Activated CD4-positive, alpha-beta T cell treated with anti-CD3 and anti-CD28 coated beads for 36 hours (primary cell): ENCODE data around the gene NLRP14. TPM values are rescaled to one million over a fixed set of nuclear protein-coding genes. Genes with fewer than 3 reads are reported as not detected.

ENCODE experiments used
- ATAC-seq: fragments of 200-7000 bp; cut with Tn5 transposase; one replicate; pipeline ENCODE4 v1.10.0; 2021; ENCODE audit warnings: mild to moderate bottlenecking, moderate library complexity
- CTCF ChIA-PET: fragments of 350-600 bp; sonication (Branson Sonifier 250); formaldehyde crosslinking; loops from one replicate; lab custom pipeline; 2021; ENCODE audit warnings: antibody characterized with exemption; lab: Charles Lee
- POLR2A ChIA-PET: fragments of 350-600 bp; sonication (Branson Sonifier 250); formaldehyde crosslinking; loops from one replicate; lab custom pipeline; 2021; ENCODE audit warnings: antibody characterized with exemption, inconsistent platforms; lab: Charles Lee
- DNase-seq: peaks from one replicate; pipeline ENCODE4 v3.0.0-alpha.2; 2020
- H3K27ac Mint-ChIP-seq: one replicate; pipeline ENCODE4 v1.8.0; 2021; ENCODE audit warnings: mixed read lengths
- H3K27me3 Mint-ChIP-seq: one replicate; pipeline ENCODE4 v1.8.0; 2021; ENCODE audit warnings: mixed read lengths
- H3K36me3 Mint-ChIP-seq: one replicate; pipeline ENCODE4 v1.8.0; 2021; ENCODE audit warnings: low read depth, mixed read lengths
- H3K4me1 Mint-ChIP-seq: one replicate; pipeline ENCODE4 v1.8.0; 2021; ENCODE audit warnings: mixed read lengths
- H3K4me3 Mint-ChIP-seq: one replicate; pipeline ENCODE4 v1.8.0; 2021; ENCODE audit warnings: mild to moderate bottlenecking, moderate library complexity, mixed read lengths
- H3K9me3 Mint-ChIP-seq: one replicate; pipeline ENCODE4 v1.8.0; 2021; ENCODE audit warnings: low read depth, mixed read lengths
- intact Hi-C, 2 experiments: fragments of 100-400 bp; cut with DNase I in 1 of 2; cut with micrococcal nuclease in 1 of 2; formaldehyde crosslinking; loops; one replicate each; pipeline versions ENCODE4 v1.14.2 to v1.15.1; 2022 to 2024; cut with DNase I, micrococcal nuclease
- total RNA-seq, 2 experiments: library from RNA; stranded (reverse); gene quantifications; one replicate each; pipeline ENCODE4 v1.2.3, GENCODE V29; 2021

The NLRP14 gene
- total RNA-seq, 2 experiments from 2014 or later: 0.11 to 0.21 TPM

DNA sequence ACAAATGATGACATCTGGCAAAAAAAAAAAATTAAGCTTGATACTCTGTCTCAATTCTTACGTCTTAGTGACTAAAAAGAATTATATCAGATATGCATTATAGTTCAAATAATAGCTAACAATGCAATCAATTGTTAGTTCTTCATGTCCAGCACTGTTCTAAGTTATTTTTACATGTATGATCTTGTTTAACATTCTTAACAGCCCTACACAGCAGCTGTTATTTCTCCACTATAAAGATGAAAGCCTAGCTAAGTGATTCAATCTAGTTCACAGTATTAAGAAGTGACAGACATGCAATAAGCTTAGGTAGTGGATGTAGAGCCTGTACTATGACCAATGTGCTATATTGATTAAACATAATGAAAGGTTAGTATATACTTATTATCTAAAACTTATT, 4.3 kb upstream of the NLRP14 start:
- ChIA-PET POLR2A (no interaction called here), CTCF (interaction anchor here (0.6 to 0.7 kb wide), 2 partner anchors 15 to 82 kb away, joined by 3 read pairs; no protein-coding TSS in a partner anchor)
- Mint-ChIP-seq H3K36me3 (no peaks in the 10 kb centered on the region), H3K4me1 (peaks cover 8% of the 10 kb centered on the region), H3K27ac (no peak overlapping the region), H3K9me3 (no peaks in the 10 kb centered on the region), H3K27me3 (peaks cover 21% of the 10 kb centered on the region), H3K4me3 (no peak overlapping the region)
- DNase-seq (no peak), ATAC-seq (no peak)
- intact Hi-C loops: no loop called here

DNA sequence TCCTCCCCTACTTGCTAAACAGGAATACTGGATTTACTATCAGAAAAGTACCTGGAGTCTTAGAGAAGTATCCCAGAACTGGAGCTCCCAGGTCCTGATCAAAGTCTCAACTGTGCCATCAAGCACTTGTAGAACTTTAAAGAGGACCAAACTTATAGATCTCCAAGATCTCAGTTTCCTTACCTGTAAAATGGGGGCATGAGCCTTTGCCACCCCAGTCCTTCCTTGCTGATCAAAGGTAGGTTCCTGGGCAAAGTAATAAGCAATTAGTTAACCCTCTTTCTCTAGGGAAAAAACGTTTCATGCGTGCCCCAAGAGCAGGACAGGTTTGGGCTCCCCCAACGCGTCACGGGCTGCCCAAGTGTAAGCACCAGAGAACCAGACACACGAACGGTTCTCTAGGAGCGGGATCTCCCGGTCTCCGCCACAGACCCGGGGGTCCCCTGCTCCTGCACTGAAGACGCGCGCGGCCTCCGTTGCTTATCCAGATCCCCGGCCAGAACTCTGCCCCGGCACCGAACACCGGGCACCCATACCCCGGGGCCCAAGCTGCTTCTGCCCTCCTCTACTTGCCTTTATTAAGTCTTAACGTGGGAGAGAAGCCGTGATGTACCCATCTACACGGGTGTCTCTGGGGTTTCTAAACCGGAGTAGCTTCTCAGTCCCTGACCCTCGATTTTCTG, 638 bp upstream of the NLRP14 start:
- Mint-ChIP-seq H3K4me3 (peak overlapping the region; percentile 54), H3K4me1 (peaks cover 8% of the 10 kb centered on the region), H3K27me3 (peaks cover 35% of the 10 kb centered on the region), H3K36me3 (no peaks in the 10 kb centered on the region), H3K27ac (no peak overlapping the region), H3K9me3 (no peaks in the 10 kb centered on the region)
- ChIA-PET POLR2A (no interaction called here), CTCF (interaction anchor here (0.6 kb wide), 2 partner anchors 19 to 80 kb away, joined by 3 read pairs; no protein-coding TSS in a partner anchor)
- DNase-seq (peak; percentile 6), ATAC-seq (no peak)
- intact Hi-C loops: no loop called here

DNA sequence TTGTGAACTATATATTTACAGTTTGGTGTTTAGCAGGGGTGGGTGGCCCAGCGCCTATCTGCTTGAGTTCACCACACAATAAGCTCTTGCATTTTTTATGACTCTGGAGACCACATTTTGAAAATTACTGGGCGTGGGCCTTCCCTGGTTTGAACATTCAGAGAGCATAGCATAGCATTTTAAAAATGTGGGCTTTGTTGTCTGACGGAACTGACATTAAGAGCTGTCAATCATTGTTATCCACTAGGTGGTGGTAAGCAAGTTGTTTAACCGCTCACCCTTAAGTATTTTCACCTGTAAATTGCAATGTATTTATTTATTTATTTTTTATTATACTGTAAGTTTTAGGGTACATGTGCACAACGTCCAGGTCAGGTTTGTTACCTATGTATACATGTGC, 1.0 kb downstream of the NLRP14 start:
- peaks cover 8% of the 10 kb centered on the region for H3K4me1 Mint-ChIP-seq
- ATAC-seq: no peak
- intact Hi-C loops: no loop called here
- ChIA-PET CTCF (interaction anchor here (0.7 kb wide), 1 partner anchor 71 kb away, joined by 3 read pairs; no protein-coding TSS in a partner anchor), POLR2A (no interaction called here)
- no peaks in the 10 kb centered on the region for H3K9me3 Mint-ChIP-seq
- peaks cover 34% of the 10 kb centered on the region for H3K27me3 Mint-ChIP-seq
- H3K4me3 Mint-ChIP-seq: no peak overlapping the region
- no peaks in the 10 kb centered on the region for H3K36me3 Mint-ChIP-seq
- no peak for DNase-seq
- H3K27ac Mint-ChIP-seq: no peak overlapping the region

DNA sequence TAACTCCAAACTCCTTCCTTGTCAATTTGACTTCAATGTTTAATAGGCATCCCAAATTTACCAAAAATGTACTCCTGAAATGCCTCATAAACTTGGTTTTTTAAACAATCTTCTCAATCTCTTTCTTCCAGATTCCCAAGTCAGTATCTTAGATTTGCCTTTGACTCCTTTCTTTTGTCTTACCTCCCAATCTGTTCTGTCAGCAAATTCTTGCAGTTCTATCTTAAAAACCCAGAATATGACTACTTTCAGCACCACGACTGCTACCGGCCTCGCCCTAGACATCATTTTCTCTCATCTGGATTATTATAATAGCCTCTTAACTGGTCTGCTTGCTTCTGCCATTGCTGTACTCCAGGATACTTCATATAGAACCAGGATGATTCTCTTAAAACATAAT, 7.9 kb downstream of the NLRP14 start:
- POLR2A ChIA-PET: no interaction called here
- Mint-ChIP-seq H3K27me3 (peaks cover 6% of the 10 kb centered on the region), H3K4me1 (no peaks in the 10 kb centered on the region), H3K36me3 (no peaks in the 10 kb centered on the region), H3K9me3 (no peaks in the 10 kb centered on the region), H3K27ac (no peak overlapping the region), H3K4me3 (no peak overlapping the region)
- DNase-seq: no peak
- no peak for ATAC-seq
- intact Hi-C loops: no loop called here
- CTCF ChIA-PET: no interaction called here

DNA sequence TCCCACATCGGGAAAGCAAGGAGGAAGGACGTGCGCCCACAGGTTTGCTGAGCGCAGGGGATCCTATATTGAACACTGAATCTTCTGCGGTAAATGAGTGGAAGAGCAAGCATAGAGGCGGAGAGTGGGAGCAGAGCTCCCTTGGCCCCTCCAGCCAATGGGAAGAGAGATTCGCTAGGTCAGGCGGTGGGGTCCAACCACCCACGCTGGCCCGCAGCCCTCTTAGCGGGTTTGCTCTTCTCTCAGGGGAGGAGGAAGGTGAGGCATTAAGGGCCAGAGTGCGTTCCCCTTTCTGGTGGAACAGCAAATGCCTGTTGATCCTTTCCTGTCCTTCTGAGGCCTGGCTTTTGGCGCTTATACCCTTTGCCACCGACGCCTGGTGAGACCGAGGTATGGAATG, 10.6 kb downstream of the NLRP14 start:
- Mint-ChIP-seq H3K27ac (no peak overlapping the region), H3K9me3 (no peaks in the 10 kb centered on the region), H3K36me3 (no peaks in the 10 kb centered on the region), H3K27me3 (peaks cover 2% of the 10 kb centered on the region), H3K4me1 (no peaks in the 10 kb centered on the region), H3K4me3 (no peak overlapping the region)
- ChIA-PET CTCF (no interaction called here), POLR2A (no interaction called here)
- ATAC-seq (no peak), DNase-seq (no peak)
- intact Hi-C loops: no loop called here

DNA sequence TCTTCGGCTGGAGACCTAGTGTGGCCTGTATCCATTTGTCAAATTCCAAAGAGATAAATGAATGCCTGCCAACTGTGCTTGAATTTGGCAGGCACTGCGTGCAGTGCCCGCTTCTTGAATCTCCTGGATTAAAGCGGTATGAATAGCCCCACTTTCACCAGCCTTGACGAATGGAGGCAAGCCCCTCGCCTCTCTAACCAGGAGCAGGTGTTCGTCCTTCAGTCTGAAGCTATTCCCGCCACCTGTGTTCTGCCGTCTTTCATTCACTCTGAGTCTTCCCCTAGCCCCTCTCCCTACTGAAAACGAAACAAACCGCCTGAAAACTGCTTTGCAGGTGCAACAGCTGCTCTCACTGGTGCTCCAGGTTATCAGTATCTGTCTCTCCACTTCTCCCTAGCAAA, 11.2 kb downstream of the NLRP14 start:
- Mint-ChIP-seq H3K4me1 (no peaks in the 10 kb centered on the region), H3K27me3 (peaks cover 2% of the 10 kb centered on the region), H3K27ac (no peak overlapping the region), H3K9me3 (no peaks in the 10 kb centered on the region), H3K4me3 (no peak overlapping the region), H3K36me3 (no peaks in the 10 kb centered on the region)
- ChIA-PET CTCF (no interaction called here), POLR2A (no interaction called here)
- DNase-seq (no peak), ATAC-seq (no peak)
- intact Hi-C loops: no loop called here

DNA sequence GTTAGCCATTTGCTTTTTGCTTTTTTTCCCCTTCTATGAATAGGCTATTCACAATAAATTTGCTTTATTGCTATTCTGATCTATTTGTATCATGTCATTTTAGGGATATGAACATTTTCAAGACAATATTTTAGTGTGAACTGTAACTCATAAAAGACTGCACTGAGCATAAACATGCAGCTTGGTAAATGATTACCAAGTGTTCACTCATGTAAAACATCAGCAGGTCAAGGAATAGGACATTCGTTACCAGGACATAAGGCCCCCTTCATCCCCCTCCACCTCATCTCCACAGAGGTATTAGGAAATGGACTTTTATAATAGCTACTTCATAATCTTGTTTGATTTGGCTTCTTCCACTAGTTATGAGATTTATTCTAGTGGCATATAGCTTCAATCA, 12.4 kb downstream of the NLRP14 start:
- H3K9me3 Mint-ChIP-seq: no peaks in the 10 kb centered on the region
- H3K4me3 Mint-ChIP-seq: no peak overlapping the region
- peaks cover 2% of the 10 kb centered on the region for H3K27me3 Mint-ChIP-seq
- ChIA-PET CTCF (no interaction called here), POLR2A (no interaction called here)
- no peak overlapping the region for H3K27ac Mint-ChIP-seq
- intact Hi-C loops: no loop called here
- DNase-seq (no peak), ATAC-seq (no peak)
- no peaks in the 10 kb centered on the region for H3K36me3 Mint-ChIP-seq
- no peaks in the 10 kb centered on the region for H3K4me1 Mint-ChIP-seq

DNA sequence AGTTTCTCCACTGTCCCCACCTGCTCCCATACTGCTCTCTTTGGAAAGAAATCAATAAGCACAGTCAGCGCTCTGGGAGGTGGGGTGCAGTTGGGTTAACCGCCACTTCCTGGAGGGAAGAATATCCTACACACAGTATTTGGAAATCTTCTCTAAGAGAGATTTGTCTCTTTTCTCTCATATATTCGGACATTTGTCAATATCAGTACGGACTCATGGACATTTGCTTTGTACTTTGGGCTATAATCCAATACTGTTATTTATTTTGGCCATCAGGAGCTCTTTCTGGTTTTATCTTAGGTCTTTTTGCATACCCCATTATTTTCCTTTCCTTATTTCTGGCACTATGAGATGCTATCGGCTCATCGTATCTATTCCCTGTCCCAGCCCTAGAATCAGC, 13.7 kb downstream of the NLRP14 start:
- Mint-ChIP-seq H3K4me3 (no peak overlapping the region), H3K36me3 (no peaks in the 10 kb centered on the region), H3K27me3 (peaks cover 2% of the 10 kb centered on the region), H3K9me3 (no peaks in the 10 kb centered on the region), H3K27ac (no peak overlapping the region), H3K4me1 (no peaks in the 10 kb centered on the region)
- CTCF ChIA-PET: no interaction called here
- POLR2A ChIA-PET: no interaction called here
- DNase-seq (no peak), ATAC-seq (no peak)
- intact Hi-C loops: no loop called here

DNA sequence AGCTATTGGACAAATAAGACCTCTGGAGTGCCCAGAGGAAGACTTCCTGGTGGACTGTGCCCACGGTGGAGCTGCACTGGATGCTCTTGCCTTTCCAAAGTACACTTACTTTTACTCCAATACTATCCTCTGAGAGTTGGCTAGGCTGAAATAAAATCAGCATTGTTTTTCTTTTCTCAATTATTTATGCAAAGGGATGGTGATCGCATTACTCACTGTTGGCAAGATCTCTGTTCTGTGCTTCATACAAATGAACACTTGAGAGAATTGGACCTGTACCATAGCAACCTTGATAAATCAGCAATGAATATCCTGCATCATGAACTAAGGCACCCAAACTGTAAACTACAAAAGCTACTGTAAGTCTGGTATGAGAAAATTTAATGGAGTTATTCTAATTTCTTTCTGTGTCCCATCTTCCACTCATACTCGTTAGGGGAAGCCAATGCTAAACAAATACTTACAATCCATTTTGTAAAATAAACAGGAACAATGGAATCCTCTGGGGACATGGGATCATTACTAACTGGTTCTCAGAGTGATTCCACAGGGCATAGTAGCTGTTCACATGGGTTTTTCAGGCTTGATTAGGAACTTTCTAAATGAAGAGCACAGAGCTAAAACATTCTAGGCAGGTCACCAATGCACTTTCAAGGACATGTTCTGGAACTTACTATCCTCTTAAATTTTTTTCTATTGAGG, 26.3 kb downstream of the NLRP14 start:
- CTCF ChIA-PET: no interaction called here
- POLR2A ChIA-PET: interaction anchor here (0.6 kb wide), 1 partner anchor 298 kb away, joined by 3 read pairs; no protein-coding TSS in a partner anchor
- intact Hi-C loops: no loop called here
- no peak overlapping the region for H3K27ac Mint-ChIP-seq
- H3K4me3 Mint-ChIP-seq: no peak overlapping the region
- peaks cover 2% of the 10 kb centered on the region for H3K27me3 Mint-ChIP-seq
- no peaks in the 10 kb centered on the region for H3K36me3 Mint-ChIP-seq
- no peaks in the 10 kb centered on the region for H3K9me3 Mint-ChIP-seq
- ATAC-seq (no peak), DNase-seq (no peak)
- no peaks in the 10 kb centered on the region for H3K4me1 Mint-ChIP-seq

DNA sequence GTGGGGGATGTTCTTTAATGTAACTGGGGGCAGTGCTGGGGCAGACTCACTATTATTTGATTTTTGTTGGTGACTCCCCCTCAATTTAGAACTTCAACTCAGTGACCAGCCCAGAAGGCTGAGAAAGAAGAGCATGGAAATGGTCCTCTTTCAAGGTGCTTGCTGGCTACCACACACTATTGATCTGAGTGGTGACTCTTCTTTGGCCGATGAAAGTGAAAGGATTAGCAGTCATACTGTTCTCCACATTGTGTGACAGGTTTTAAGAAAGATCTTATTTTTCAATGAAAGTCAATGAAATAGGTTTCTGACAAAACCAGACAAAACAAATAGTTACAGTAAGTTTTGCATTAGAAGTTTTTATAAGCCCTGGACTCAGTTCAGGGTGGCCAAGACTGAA, 29.9 kb downstream of the NLRP14 start:
- ATAC-seq (no peak), DNase-seq (no peak)
- peaks cover 7% of the 10 kb centered on the region for H3K27me3 Mint-ChIP-seq
- no peaks in the 10 kb centered on the region for H3K9me3 Mint-ChIP-seq
- H3K4me1 Mint-ChIP-seq: no peaks in the 10 kb centered on the region
- H3K36me3 Mint-ChIP-seq: no peaks in the 10 kb centered on the region
- H3K4me3 Mint-ChIP-seq: no peak overlapping the region
- POLR2A ChIA-PET: no interaction called here
- intact Hi-C loops: no loop called here
- no peak overlapping the region for H3K27ac Mint-ChIP-seq
- CTCF ChIA-PET: no interaction called here

DNA sequence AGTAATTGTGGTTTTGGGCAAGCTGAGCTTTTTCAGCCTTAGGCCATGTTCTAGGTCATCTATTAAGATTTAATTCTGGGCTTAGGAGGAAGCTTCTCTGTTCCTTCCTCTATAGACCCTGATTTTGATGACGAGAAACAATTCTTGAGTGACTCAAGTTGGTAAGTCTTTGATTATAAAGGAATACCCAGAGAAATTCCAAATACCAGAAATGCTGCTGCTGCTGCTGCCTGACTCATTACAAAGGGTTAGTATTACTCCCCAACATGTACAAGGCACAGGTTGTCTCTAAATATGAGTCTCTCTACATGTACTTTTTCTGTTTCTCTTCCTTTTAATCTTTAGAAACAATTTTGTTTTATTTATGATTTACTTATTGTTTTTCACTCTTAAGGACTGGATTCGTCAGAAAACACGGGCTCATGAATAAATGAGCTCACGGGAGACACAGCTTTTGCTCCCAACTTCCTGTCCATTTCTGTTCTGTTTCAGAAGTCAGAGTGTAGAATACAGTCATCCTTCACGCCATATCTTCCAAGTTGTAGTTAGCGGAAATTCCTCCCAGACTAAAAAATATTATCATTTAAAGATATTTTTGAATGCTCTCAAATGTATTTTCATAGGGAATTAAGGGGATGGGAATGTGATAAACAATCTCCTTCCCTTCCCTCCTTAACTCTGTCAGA, 36.7 kb downstream of the NLRP14 start:
- intact Hi-C loops: no loop called here
- Mint-ChIP-seq H3K9me3 (no peaks in the 10 kb centered on the region), H3K36me3 (no peaks in the 10 kb centered on the region), H3K4me3 (no peak overlapping the region), H3K4me1 (no peaks in the 10 kb centered on the region), H3K27me3 (peaks cover 7% of the 10 kb centered on the region), H3K27ac (no peak overlapping the region)
- no peak for ATAC-seq
- ChIA-PET POLR2A (no interaction called here), CTCF (interaction anchor here (0.6 to 1.1 kb wide), 2 partner anchors 12 to 18 kb away, joined by 3 read pairs; no protein-coding TSS in a partner anchor)
- no peak for DNase-seq
